Dedifferentiated amniotic fluid mesenchymal stem cell (primary cell): ENCODE results near the gene DNPEP.
A peak's percentile ranks its signal among the peaks of the same experiment; 100 is the strongest.
"Not testable (repeated sequence)": the region's sequence is repeated elsewhere in the genome, so short reads cannot be mapped to it uniquely, and the experiment has no call there.

Experiments
- DNase-seq: peaks from one replicate; pipeline ENCODE4 v3.0.0-alpha.2; 2016; ENCODE audit errors: extremely low spot score

Gene DNPEP

GRCh38 chr2:219419331-219420197 is 31.9 kb upstream of the DNPEP start:
- no peak for DNase-seq

- no peak for DNase-seq
These were observed 31.3 kb upstream of the DNPEP start for GRCh38 chr2:219419012-219419324.

GRCh38 chr2:219418155-219419011 is 30.7 kb upstream of the DNPEP start, which contains the start of gene DES:
TSS of gene DES (plus strand) at chr2:219418377. CDS start at chr2:219418463, 86 bp downstream.
- DNase-seq = no peak

GRCh38 chr2:219417374-219417773 is 29.7 kb upstream of the DNPEP start:
- no peak for DNase-seq

GRCh38 chr2:219416938-219417337 is 29.2 kb upstream of the DNPEP start:
- no peak for DNase-seq

GRCh38 chr2:219416235-219416602 is 28.5 kb upstream of the DNPEP start:
- DNase-seq = no peak

GRCh38 chr2:219415580-219416234 is 28.0 kb upstream of the DNPEP start:
- no peak for DNase-seq

- no peak for DNase-seq
These were observed 27.1 kb upstream of the DNPEP start for GRCh38 chr2:219414857-219415256.

- no peak for DNase-seq
These were observed 22.7 kb upstream of the DNPEP start for GRCh38 chr2:219410390-219410789.

- DNase-seq = no peak
These were observed 21.9 kb upstream of the DNPEP start for GRCh38 chr2:219409619-219410018.

GRCh38 chr2:219408631-219409030 is 20.9 kb upstream of the DNPEP start:
- DNase-seq = no peak

GRCh38 chr2:219408204-219408603 is 20.5 kb upstream of the DNPEP start:
- DNase-seq = no peak

- DNase-seq = not testable (repeated sequence)
These were observed 19.6 kb upstream of the DNPEP start for GRCh38 chr2:219407343-219407742.

- DNase-seq = peak; percentile 93
These were observed 19.1 kb upstream of the DNPEP start for GRCh38 chr2:219406861-219407230.

GRCh38 chr2:219405958-219406860 is 18.5 kb upstream of the DNPEP start:
- DNase-seq = no peak

GRCh38 chr2:219405451-219405850 is 17.7 kb upstream of the DNPEP start:
- DNase-seq = no peak

GRCh38 chr2:219404954-219405353 is 17.2 kb upstream of the DNPEP start:
- no peak for DNase-seq

GRCh38 chr2:219404291-219404910 is 16.7 kb upstream of the DNPEP start:
- DNase-seq = no peak

GRCh38 chr2:219403861-219404260 is 16.1 kb upstream of the DNPEP start:
- no peak for DNase-seq

GRCh38 chr2:219402665-219403515 is 15.2 kb upstream of the DNPEP start:
- peak; percentile 91 for DNase-seq
